ENCODE results near the gene ZC3H12C.

Gene ZC3H12C

GRCh38 chr11:110158317-110159200 lies 65.4 kb downstream of the ZC3H12C start:
- H3K79me2 ChIP-seq (ENCODE audit: insufficient read depth, low read length), result no peaks in the 10 kb centered on the region
- no peaks in the 10 kb centered on the region for H3F3A ChIP-seq (ENCODE audit: insufficient read depth, low read length)
- no peak overlapping the region for H3K9ac ChIP-seq (ENCODE audit: low read length)
- no peaks in the 10 kb centered on the region for H3K9me3 ChIP-seq (ENCODE audit: low read length)
- H3K27me3 ChIP-seq (ENCODE audit: insufficient read depth, low read length), result no peaks in the 10 kb centered on the region
- no peak overlapping the region for H3K4me2 ChIP-seq (ENCODE audit: low read length)
- no peak overlapping the region for H3K4me3 ChIP-seq (ENCODE audit: low read depth, low read length, poor library complexity, severe bottlenecking)
- H3K9me2 ChIP-seq (ENCODE audit: low read depth, low read length), result no peaks in the 10 kb centered on the region
- H2AFZ ChIP-seq (ENCODE audit: low read length), result no peak overlapping the region
- no peaks in the 10 kb centered on the region for H3K4me1 ChIP-seq (ENCODE audit: insufficient read depth, low read length, severe bottlenecking)
- no peaks in the 10 kb centered on the region for H3K36me3 ChIP-seq (ENCODE audit: insufficient read depth, low read length)
- no peaks in the 10 kb centered on the region for H4K20me1 ChIP-seq (ENCODE audit: insufficient read depth, low read length)
- TF ChIP-seq EZH2 (IDR thresholded peaks at IDR 0.05; ENCODE audit: borderline replicate concordance, low read length) (no peak), CTCF (IDR thresholded peaks at IDR 0.05; ENCODE audit: low read length) (no peak)
- H3K27ac ChIP-seq (ENCODE audit: low read depth, low read length, poor library complexity, severe bottlenecking), result no peak overlapping the region

GRCh38 chr11:110159476-110159875 lies 66.3 kb downstream of the ZC3H12C start:
- Histone ChIP-seq H3K27me3 (ENCODE audit: insufficient read depth, low read length) (no peaks in the 10 kb centered on the region), H3K36me3 (ENCODE audit: insufficient read depth, low read length) (no peaks in the 10 kb centered on the region), H3K9me3 (ENCODE audit: low read length) (no peaks in the 10 kb centered on the region), H4K20me1 (ENCODE audit: insufficient read depth, low read length) (no peaks in the 10 kb centered on the region), H3K4me3 (ENCODE audit: low read depth, low read length, poor library complexity, severe bottlenecking) (no peak overlapping the region), H3K9me2 (ENCODE audit: low read depth, low read length) (no peaks in the 10 kb centered on the region), H3K27ac (ENCODE audit: low read depth, low read length, poor library complexity, severe bottlenecking) (no peak overlapping the region), H2AFZ (ENCODE audit: low read length) (no peak overlapping the region), H3K9ac (ENCODE audit: low read length) (no peak overlapping the region), H3K4me1 (ENCODE audit: insufficient read depth, low read length, severe bottlenecking) (no peaks in the 10 kb centered on the region), H3K79me2 (ENCODE audit: insufficient read depth, low read length) (no peaks in the 10 kb centered on the region), H3F3A (ENCODE audit: insufficient read depth, low read length) (no peaks in the 10 kb centered on the region), H3K4me2 (ENCODE audit: low read length) (no peak overlapping the region)
- TF ChIP-seq EZH2 (IDR thresholded peaks at IDR 0.05; ENCODE audit: borderline replicate concordance, low read length), result no peak
- no peak for TF ChIP-seq CTCF (IDR thresholded peaks at IDR 0.05; ENCODE audit: low read length)

GRCh38 chr11:110160016-110160415 lies 66.8 kb downstream of the ZC3H12C start:
- Histone ChIP-seq H3K9me2 (ENCODE audit: low read depth, low read length) (no peaks in the 10 kb centered on the region), H2AFZ (ENCODE audit: low read length) (no peak overlapping the region), H3K27ac (ENCODE audit: low read depth, low read length, poor library complexity, severe bottlenecking) (no peak overlapping the region), H3F3A (ENCODE audit: insufficient read depth, low read length) (no peaks in the 10 kb centered on the region), H3K9ac (ENCODE audit: low read length) (no peak overlapping the region), H3K4me1 (ENCODE audit: insufficient read depth, low read length, severe bottlenecking) (no peaks in the 10 kb centered on the region), H3K27me3 (ENCODE audit: insufficient read depth, low read length) (no peaks in the 10 kb centered on the region), H3K79me2 (ENCODE audit: insufficient read depth, low read length) (no peaks in the 10 kb centered on the region), H3K9me3 (ENCODE audit: low read length) (no peaks in the 10 kb centered on the region), H4K20me1 (ENCODE audit: insufficient read depth, low read length) (no peaks in the 10 kb centered on the region), H3K4me2 (ENCODE audit: low read length) (no peak overlapping the region), H3K36me3 (ENCODE audit: insufficient read depth, low read length) (no peaks in the 10 kb centered on the region), H3K4me3 (ENCODE audit: low read depth, low read length, poor library complexity, severe bottlenecking) (no peak overlapping the region)
- TF ChIP-seq EZH2 (IDR thresholded peaks at IDR 0.05; ENCODE audit: borderline replicate concordance, low read length), result no peak
- TF ChIP-seq CTCF (IDR thresholded peaks at IDR 0.05; ENCODE audit: low read length), result no peak

All from OCI-LY1 (cell line).